SKM-1 treated with dmso at 0.1 percent for 144 hours (cell line): Measurements from ENCODE around the gene PLCG1.

Experiments used
- DNase-seq: peaks from one replicate; lab custom pipeline; 2025; ENCODE audit not compliant: unreplicated experiment; lab: John Stamatoyannopoulos, UW

Gene PLCG1

GRCh38 chr20:41178495-41178894 lies 41.2 kb downstream of the PLCG1 start:
- no peak for DNase-seq

GRCh38 chr20:41178904-41179432 lies 41.6 kb downstream of the PLCG1 start:
- DNase-seq: no peak

- DNase-seq: no peak
Observed at GRCh38 chr20:41179961-41180360, 42.6 kb downstream of the PLCG1 start.

GRCh38 chr20:41180599-41181333 lies 43.4 kb downstream of the PLCG1 start:
- DNase-seq: no peak

DNA sequence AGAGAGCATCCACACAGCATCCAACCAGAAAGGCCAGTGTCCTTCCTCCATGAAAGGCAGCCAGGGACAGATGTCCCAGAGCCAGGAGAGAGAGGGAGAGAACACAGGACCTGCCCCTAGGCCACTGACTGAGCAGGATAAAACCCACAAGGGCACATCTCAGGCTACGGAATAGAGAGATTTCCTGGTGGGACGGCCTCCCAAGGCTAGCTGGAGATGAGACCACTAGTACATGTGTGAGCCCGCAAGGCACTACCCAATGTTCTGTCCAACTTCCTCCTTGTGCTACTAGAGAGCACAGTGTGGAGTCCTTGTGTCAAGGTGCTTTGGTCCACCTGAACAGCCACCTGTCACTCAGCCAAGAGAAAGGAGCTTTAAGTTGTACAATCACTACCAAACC lies 44.2 kb downstream of the PLCG1 start:
- DNase-seq: no peak

DNA sequence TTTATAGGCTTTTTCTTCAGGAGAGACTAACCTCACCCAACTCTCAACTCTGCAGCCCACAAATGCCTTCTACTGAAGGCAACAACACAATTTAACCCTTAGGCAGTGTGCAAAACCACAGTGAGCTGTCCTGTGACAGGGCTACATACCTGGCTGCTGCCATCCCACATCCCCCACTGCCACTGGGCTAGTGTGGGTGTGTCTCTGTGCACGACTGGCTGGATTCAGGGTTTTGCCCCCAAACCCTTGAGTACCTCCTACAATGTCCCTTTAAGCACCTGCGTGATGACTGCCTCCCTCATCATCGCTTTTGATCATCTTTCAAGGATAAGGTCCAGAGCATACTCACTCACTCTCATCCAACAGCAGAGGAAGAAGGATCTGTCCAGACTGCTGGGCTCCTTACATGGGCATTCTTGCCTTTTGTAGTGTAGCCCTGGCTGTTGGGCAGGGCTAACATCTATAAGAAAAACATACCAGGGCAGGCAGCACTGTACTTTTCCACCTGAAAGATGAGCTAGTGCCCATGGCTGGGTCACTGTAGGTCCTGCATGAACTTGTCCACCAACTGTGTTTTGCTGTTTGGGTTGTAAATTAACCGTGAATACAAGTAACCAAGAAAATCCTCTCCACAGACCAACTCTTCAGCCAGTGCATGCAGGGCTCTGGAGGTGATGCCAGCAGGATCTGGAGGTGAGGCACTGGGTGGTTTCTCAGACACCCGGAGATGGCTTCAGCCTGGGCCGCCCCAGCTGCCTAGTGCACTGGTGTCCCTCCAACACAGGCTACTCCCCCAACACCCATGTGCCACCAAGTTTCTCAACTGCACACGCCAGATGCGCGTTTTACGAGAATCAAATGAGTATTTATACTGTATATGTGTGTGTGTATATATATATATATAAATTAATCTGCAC lies 45.2 kb downstream of the PLCG1 start:
- no peak for DNase-seq

GRCh38 chr20:41183391-41183790 lies 46.0 kb downstream of the PLCG1 start:
- no peak for DNase-seq

DNA sequence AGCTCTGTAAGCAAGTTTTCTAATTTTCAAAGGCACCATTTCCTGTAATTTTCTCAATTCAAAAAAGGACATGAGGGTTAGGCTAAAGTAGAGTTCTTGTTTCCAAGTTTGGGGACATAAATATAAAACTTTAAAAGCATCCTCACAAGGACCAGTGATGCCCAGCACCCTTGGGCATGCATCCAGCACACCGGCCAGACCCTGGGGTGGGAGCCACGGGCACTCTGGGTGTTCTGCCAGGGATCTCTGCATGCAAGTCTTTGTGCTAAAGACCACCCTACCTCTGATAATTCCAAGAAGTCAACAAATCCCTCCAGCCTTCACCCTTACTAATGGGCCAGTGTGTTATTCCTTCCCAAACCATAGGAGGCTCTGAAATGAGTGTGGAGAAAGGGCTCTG lies 46.5 kb downstream of the PLCG1 start:
- no peak for DNase-seq

- no peak for DNase-seq
Observed at GRCh38 chr20:41185013-41185757, 47.8 kb downstream of the PLCG1 start.

GRCh38 chr20:41187668-41188067 lies 50.3 kb downstream of the PLCG1 start:
- no peak for DNase-seq

GRCh38 chr20:41191562-41192500 lies 54.5 kb downstream of the PLCG1 start:
- no peak for DNase-seq

- DNase-seq: no peak
Observed at GRCh38 chr20:41192575-41192974, 55.2 kb downstream of the PLCG1 start.

DNA sequence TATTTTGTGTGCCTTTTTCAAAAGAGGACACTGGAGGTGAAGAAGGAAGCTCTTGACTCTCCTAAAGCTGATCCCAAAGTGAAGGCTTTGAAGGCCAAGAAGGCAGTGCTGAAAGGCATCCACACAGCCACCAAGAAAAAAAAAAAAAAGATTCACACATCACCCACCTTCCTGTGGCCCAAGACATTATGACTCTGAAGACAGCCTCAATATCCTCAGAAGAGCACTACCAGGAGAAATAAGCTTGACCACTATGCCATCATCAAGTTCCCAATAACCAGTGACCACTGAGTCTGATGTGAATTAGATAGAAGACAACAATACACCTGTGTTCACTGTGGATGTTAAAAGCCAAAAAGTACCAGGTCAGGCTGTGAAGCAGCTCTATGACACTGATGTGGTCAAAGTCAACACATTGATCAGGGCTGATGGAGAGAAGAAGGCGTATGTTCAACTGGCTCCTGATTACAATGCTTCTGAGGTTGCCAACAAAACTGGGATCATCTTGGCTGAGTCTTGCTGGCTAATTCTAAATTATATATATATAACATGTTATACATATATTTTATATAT lies 59.4 kb downstream of the PLCG1 start:
- no peak for DNase-seq

DNA sequence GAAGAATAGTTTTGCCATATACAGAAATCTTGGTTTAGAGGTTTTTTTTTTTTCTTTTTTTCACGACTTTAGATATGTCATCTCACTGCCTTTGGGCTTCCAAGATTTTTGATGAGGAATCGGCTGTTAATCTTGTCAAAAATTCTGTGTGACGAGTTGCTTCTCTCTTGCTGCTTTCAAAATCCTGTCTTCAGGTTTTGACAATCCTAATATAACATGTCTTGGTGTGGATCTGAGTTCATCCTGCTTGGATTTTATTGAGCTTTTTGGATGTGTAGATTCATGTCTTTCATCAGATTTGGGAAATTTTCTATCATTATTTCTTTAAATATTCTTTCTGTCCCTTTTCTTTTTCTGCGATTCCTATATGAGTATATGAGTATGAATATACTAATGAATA lies 61.1 kb downstream of the PLCG1 start:
- DNase-seq: no peak

DNA sequence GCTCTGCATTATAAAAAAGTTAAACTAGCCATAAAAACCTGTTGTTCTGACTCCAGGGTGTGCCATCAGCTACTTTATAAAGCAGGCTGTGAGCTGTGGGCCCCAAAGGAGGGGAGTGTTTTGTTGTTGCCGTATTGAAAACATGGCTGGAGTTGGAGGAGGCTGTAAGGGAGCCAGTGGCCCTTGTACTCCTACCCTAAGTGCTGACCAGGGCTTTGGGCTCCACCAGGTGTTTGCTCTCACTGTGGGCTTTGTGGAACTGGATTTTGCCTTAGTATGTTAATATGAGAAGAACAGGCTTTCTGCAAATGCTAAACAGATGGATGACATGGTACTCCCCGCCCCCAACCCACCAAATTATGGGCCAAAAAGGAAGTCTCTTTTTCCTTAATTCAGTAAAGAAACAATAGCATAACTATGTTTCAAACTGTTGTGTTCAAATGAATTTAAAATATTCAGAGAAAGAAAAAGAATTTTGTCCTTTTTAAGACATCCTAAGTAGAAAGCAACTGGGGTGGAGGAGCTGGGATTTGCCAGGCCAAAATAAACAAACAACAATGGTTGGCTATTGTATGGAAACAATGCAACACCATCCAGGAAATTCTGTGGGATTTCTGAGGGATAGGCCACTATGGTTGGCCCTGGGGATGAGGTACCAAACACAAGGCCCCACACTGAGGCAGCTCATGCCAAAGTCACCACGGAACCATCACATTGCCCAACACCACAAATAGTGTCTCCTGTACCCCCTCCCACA lies 63.3 kb downstream of the PLCG1 start:
- DNase-seq: no peak

GRCh38 chr20:41201760-41202159 lies 64.4 kb downstream of the PLCG1 start:
- no peak for DNase-seq

DNA sequence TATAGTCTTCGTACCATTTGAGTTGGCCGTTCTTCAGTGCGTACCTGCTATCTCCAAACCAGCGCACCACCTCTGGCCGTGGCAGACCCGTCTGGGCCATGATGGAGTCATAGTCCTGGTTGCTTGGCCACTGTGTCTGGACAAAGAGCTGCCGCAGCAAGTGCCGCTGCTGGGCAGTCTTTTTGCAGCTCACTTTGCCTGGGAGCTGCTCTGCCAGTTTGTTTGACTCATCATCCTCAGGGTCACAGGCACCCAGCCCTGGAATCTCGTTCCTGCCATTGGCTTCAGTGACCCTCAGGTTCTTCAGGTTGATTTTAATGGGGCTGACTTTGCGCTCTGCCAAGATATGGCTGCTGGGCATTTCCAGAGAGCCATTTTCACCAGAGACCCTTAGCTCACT lies 65.1 kb downstream of the PLCG1 start:
- DNase-seq: no peak

GRCh38 chr20:41203660-41204059 lies 66.3 kb downstream of the PLCG1 start:
- DNase-seq: no peak
